SK-N-SH (cell line): ENCODE results near the gene FLYWCH2.
A peak's percentile ranks its signal among the peaks of the same experiment; 100 is the strongest.

ENCODE experiments used
- FOSL2 ChIP-seq: IDR thresholded peaks from 2 replicates; pipeline ENCODE4 v1.4.0; 2012; ENCODE audit warnings: low read depth, mild to moderate bottlenecking, moderate library complexity, borderline replicate concordance
- GABPA ChIP-seq: IDR thresholded peaks from 2 replicates; pipeline ENCODE4 v1.4.0; 2012; ENCODE audit warnings: low read depth, mild to moderate bottlenecking
- IRF3 ChIP-seq: fragments of 150-350 bp; IDR thresholded peaks from 2 replicates; pipeline ENCODE4 v1.6.1; 2016; ENCODE audit warnings: mild to moderate bottlenecking, low read depth, low read length
- MXI1 ChIP-seq: IDR thresholded peaks from 2 replicates; pipeline ENCODE4 v1.6.1; 2012; ENCODE audit warnings: mild to moderate bottlenecking, low read depth, low read length, improper control_type of control experiment
- NFIC ChIP-seq: IDR thresholded peaks from 2 replicates; pipeline ENCODE4 v1.4.0; 2012; ENCODE audit warnings: borderline replicate concordance
- NRF1 ChIP-seq: IDR thresholded peaks from 2 replicates; pipeline ENCODE4 v1.6.1; 2012; ENCODE audit warnings: low read depth, mild to moderate bottlenecking, low read length
- PBX3 ChIP-seq: IDR thresholded peaks from 2 replicates; pipeline ENCODE4; 2012
- RXRA ChIP-seq: IDR thresholded peaks from 2 replicates; pipeline ENCODE4 v1.4.0; 2012; ENCODE audit warnings: low read depth, mild to moderate bottlenecking, borderline replicate concordance
- SMC3 ChIP-seq: IDR thresholded peaks from 2 replicates; pipeline ENCODE4 v1.6.1; 2012; ENCODE audit warnings: low read depth, low read length, improper control_type of control experiment
- TAF1 ChIP-seq: IDR thresholded peaks from 2 replicates; pipeline ENCODE4 v1.6.1; 2012; ENCODE audit warnings: low read depth, mild to moderate bottlenecking, low read length, moderate library complexity, borderline replicate concordance
- TF ChIP-seq, protein P1 (sequence below): fragments of 200-600 bp; sonication (generic); IDR thresholded peaks from 2 replicates; pipeline ENCODE4 v1.6.1; 2017; ENCODE audit warnings: antibody characterized with exemption, mild to moderate bottlenecking, moderate library complexity

- TF ChIP-seq GABPA (no peak), MXI1 (peak; percentile 61), FOSL2 (no peak), RXRA (peak; percentile 30; the same call in 1 of the 2 replicates), NRF1 (peak; percentile 95), SMC3 (no peak), NFIC (peak; percentile 62; the same call in 1 of the 2 replicates), IRF3 (no peak; the same call in 1 of the 2 replicates), PBX3 (peak; percentile 83), TAF1 (peak; percentile 70)
- TF ChIP-seq, protein P1, sequence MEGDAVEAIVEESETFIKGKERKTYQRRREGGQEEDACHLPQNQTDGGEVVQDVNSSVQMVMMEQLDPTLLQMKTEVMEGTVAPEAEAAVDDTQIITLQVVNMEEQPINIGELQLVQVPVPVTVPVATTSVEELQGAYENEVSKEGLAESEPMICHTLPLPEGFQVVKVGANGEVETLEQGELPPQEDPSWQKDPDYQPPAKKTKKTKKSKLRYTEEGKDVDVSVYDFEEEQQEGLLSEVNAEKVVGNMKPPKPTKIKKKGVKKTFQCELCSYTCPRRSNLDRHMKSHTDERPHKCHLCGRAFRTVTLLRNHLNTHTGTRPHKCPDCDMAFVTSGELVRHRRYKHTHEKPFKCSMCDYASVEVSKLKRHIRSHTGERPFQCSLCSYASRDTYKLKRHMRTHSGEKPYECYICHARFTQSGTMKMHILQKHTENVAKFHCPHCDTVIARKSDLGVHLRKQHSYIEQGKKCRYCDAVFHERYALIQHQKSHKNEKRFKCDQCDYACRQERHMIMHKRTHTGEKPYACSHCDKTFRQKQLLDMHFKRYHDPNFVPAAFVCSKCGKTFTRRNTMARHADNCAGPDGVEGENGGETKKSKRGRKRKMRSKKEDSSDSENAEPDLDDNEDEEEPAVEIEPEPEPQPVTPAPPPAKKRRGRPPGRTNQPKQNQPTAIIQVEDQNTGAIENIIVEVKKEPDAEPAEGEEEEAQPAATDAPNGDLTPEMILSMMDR, result no peak
Measured at GRCh38 chr16:2882650-2883457, at the start of gene FLYWCH2.
